ENCODE measurements around the gene WASHC2A. TPM values are rescaled to one million over a fixed set of nuclear protein-coding genes. Genes with fewer than 3 reads are reported as not detected.
"Not testable (repeated sequence)": the region's sequence is repeated elsewhere in the genome, so short reads cannot be mapped to it uniquely, and the experiment has no call there.

Gene WASHC2A
- 10 to 100 TPM; 43.1 to 79.6 (median 55.6) TPM for total RNA-seq

GRCh38 chr10:50067546-50068351, at the start of gene WASHC2A:
TSS of gene WASHC2A (plus strand) at chr10:50067954. CDS start at chr10:50068006, 52 bp downstream.
- not testable (repeated sequence) for H3K36me3 ChIP-seq
- WGBS, 2 donors: 1% methylated on average over 26 to 43 of the region's 73 CpGs
- peak; percentile 94 to 99 for ATAC-seq (ENCODE audit: low FRiP score in 2 of 2)

GRCh38 chr10:50019279-50019678, 48.5 kb upstream of the WASHC2A start:
- not testable (repeated sequence) for DNase-seq; H3K36me3 ChIP-seq; H3K27ac ChIP-seq; H3K27me3 ChIP-seq; H3K9me3 ChIP-seq; H3K4me3 ChIP-seq; ATAC-seq (ENCODE audit: low FRiP score in 2 of 2); H3K4me1 ChIP-seq
- WGBS, 2 donors: 88% methylated on average over 1 to 2 of the region's 3 CpGs

More at GRCh38 chr10:50067546-50068351, at the start of gene WASHC2A:
- not testable (repeated sequence) for H3K4me1 ChIP-seq, H3K27me3 ChIP-seq, H3K9me3 ChIP-seq
- peak within 1 kb of the TSS; percentile 59 to 94 (median 76) for H3K4me3 ChIP-seq
- DNase-seq: peak; percentile 89 to 96
- peak within 1 kb of the TSS; percentile 83 to 91 (median 86) for H3K27ac ChIP-seq
- TF ChIP-seq POLR2AphosphoS5 (IDR thresholded peaks at IDR 0.05): peak; percentile 59 to 85
- TF ChIP-seq CTCF (IDR thresholded peaks at IDR 0.05): peak in 1 of 6 experiments; percentile 13
- TF ChIP-seq EP300 (IDR thresholded peaks at IDR 0.05): peak in 1 of 4 donors; percentile 71
- TF ChIP-seq POLR2A (IDR thresholded peaks at IDR 0.05): peak in 2 of 4 donors; percentile 71 to 81

- H3K4me1 ChIP-seq; H3K9me3 ChIP-seq; ATAC-seq (ENCODE audit: low FRiP score in 2 of 2); H3K4me3 ChIP-seq; H3K36me3 ChIP-seq; H3K27ac ChIP-seq; H3K27me3 ChIP-seq: not testable (repeated sequence)
- WGBS, 2 donors: 85 to 94% methylated on average over 3 to 9 of the region's 13 CpGs
- peak in 1 of 2 donors; percentile 50 for DNase-seq
These were observed 47.2 kb upstream of the WASHC2A start for GRCh38 chr10:50020451-50021024.

- 81 to 82% methylated on average over 3 of the region's 3 CpGs for WGBS, 2 donors
- no peak for TF ChIP-seq POLR2A (IDR thresholded peaks at IDR 0.05)
- no peak for TF ChIP-seq POLR2AphosphoS5 (IDR thresholded peaks at IDR 0.05)
- TF ChIP-seq CTCF (IDR thresholded peaks at IDR 0.05): no peak
- no peak for TF ChIP-seq EP300 (IDR thresholded peaks at IDR 0.05)
- Histone ChIP-seq H3K4me1 (no peaks in the 10 kb centered on the region), H3K4me3 (no peak overlapping the region), H3K36me3 (no peaks in the 10 kb centered on the region), H3K9me3 (no peaks in the 10 kb centered on the region), H3K27ac (no peak overlapping the region), H3K27me3 (no peaks in the 10 kb centered on the region)
- ATAC-seq (ENCODE audit: low FRiP score in 2 of 2): no peak
- peak in 1 of 2 donors; percentile 15 for DNase-seq
These were observed 46.1 kb upstream of the WASHC2A start for GRCh38 chr10:50021646-50022045.

- DNase-seq: peak in 1 of 2 donors; percentile 77
- not testable (repeated sequence) for H3K27me3 ChIP-seq, H3K27ac ChIP-seq, H3K4me3 ChIP-seq, H3K36me3 ChIP-seq, H3K4me1 ChIP-seq, H3K9me3 ChIP-seq
- peak in 1 of 2 donors; percentile 20 for ATAC-seq (ENCODE audit: low FRiP score in 2 of 2)
- WGBS, 2 donors: 22 to 30% methylated on average over 15 to 20 of the region's 37 CpGs
These were observed 42.9 kb upstream of the WASHC2A start for GRCh38 chr10:50024716-50025383.

GRCh38 chr10:50025627-50026026, 42.1 kb upstream of the WASHC2A start:
- TF ChIP-seq POLR2A (IDR thresholded peaks at IDR 0.05) (no peak), EP300 (IDR thresholded peaks at IDR 0.05) (no peak), CTCF (IDR thresholded peaks at IDR 0.05) (no peak), POLR2AphosphoS5 (IDR thresholded peaks at IDR 0.05) (no peak)
- Histone ChIP-seq H3K36me3 (no peaks in the 10 kb centered on the region), H3K4me1 (no peaks in the 10 kb centered on the region), H3K27me3 (no peaks in the 10 kb centered on the region), H3K27ac (no peak overlapping the region), H3K9me3 (no peaks in the 10 kb centered on the region), H3K4me3 (no peak overlapping the region)
- ATAC-seq (ENCODE audit: low FRiP score in 2 of 2): no peak
- 94% methylated on average over 14 of the region's 14 CpGs for WGBS, 2 donors
- peak in 1 of 2 donors; percentile 27 for DNase-seq

Data from upper lobe of left lung (tissue), 6 donors.